Measurements from ENCODE around the gene SLC10A6.

DNA sequence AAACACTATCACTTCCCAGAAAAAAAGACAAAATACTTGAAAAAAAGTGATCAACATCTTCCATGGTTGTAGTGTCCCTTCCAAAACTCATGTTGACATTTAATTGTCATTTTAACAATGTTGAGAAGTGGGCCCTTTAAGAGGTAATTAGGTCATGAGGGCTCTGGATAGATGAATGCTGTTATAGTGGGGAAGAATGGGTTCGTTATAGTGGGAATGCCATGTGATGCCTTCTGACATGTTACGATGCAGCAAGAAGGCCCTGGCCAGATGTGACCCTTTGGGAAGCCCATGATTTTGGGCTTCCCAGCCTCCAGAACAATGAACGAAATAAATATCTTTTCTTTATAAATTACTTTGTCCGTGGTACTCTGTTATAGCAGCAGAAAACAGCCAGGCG lies 4.0 kb upstream of the SLC10A6 start:
- no peak for TF ChIP-seq EZH2 (IDR thresholded peaks at IDR 0.05)
- TF ChIP-seq POLR2AphosphoS5 (IDR thresholded peaks at IDR 0.05; ENCODE audit: borderline replicate concordance, low read depth, low read length): no peak
- no peak for TF ChIP-seq FOXP2 (optimal IDR thresholded peaks at IDR 0.05; ENCODE audit: control extremely low read depth, extremely low read length, insufficient read depth)
